ENCODE results near the gene FXYD3. TPM values are rescaled to one million over a fixed set of nuclear protein-coding genes. Genes with fewer than 3 reads are reported as not detected.

FXYD3 gene
- total and polyA plus RNA-seq, 4 donors, result 0.32 to 0.45 TPM; not detected in 2

GRCh38 chr19:35070471-35070870 lies 45.2 kb upstream of the FXYD3 start (continued):
- TF ChIP-seq REST (IDR thresholded peaks at IDR 0.05), result no peak

- peaks cover 0 to 6% (median 2%) of the 10 kb centered on the region in 4 donors for H3K9me3 ChIP-seq (ENCODE audit: control insufficient read depth in 4 of 4, low read length in 3 of 4)
- no peaks in the 10 kb centered on the region for H3K27me3 ChIP-seq (ENCODE audit: control insufficient read depth in 4 of 4, insufficient read depth in 4 of 4, low read length in 3 of 4)
- no peaks in the 10 kb centered on the region for H3K4me1 ChIP-seq (ENCODE audit: control insufficient read depth in 4 of 4, insufficient read depth in 4 of 4, low read length in 3 of 4)
- H3K27ac ChIP-seq (ENCODE audit: low read depth in 1 of 2, low read length in 2 of 2), result no peak overlapping the region
- H3K9ac ChIP-seq (ENCODE audit: low read depth in 1 of 2, low read length in 2 of 2), result no peak overlapping the region
- DNase-seq (ENCODE audit: low spot score), result no peak
- TF ChIP-seq TAF1 (conservative IDR thresholded peaks at IDR 0.05), result no peak
- no peaks in the 10 kb centered on the region for H3K36me3 ChIP-seq (ENCODE audit: control insufficient read depth in 4 of 4, insufficient read depth in 3 of 4, low read depth in 1 of 4, low read length in 3 of 4)
- WGBS, result 86% methylated on average over 10 of the region's 10 CpGs
- H3K4me3 ChIP-seq (ENCODE audit: low read depth in 1 of 3, low read length in 3 of 3), result no peak overlapping the region
Observed at GRCh38 chr19:35073516-35073915, 42.1 kb upstream of the FXYD3 start.

- H3K9ac ChIP-seq (ENCODE audit: low read depth in 1 of 2, low read length in 2 of 2), result no peak overlapping the region
- no peak for DNase-seq (ENCODE audit: low spot score)
- no peak overlapping the region for H3K27ac ChIP-seq (ENCODE audit: low read depth in 1 of 2, low read length in 2 of 2)
- no peak for TF ChIP-seq NR2F2 (IDR thresholded peaks at IDR 0.05)
- TF ChIP-seq HNF4G (IDR thresholded peaks at IDR 0.05), result no peak
- TF ChIP-seq RAD21 (IDR thresholded peaks at IDR 0.05), result no peak
- no peak for TF ChIP-seq ATF3 (IDR thresholded peaks at IDR 0.05)
- no peak for TF ChIP-seq CTCF (IDR thresholded peaks at IDR 0.05; ENCODE audit: low read depth, low read length, missing input control)
- TF ChIP-seq MAX (IDR thresholded peaks at IDR 0.05), result no peak
- TF ChIP-seq GABPA (IDR thresholded peaks at IDR 0.05 in 1 of 2, conservative IDR thresholded peaks at IDR 0.05 in 1 of 2), result no peak
- no peak for TF ChIP-seq FOXA1 (IDR thresholded peaks at IDR 0.05)
- no peak for TF ChIP-seq TAF1 (conservative IDR thresholded peaks at IDR 0.05)
- no peak for TF ChIP-seq HNF4A (conservative IDR thresholded peaks at IDR 0.05)
- TF ChIP-seq ZBTB33 (IDR thresholded peaks at IDR 0.05), result no peak
- 67% methylated on average over 8 of the region's 8 CpGs for WGBS
- peaks cover 0 to 6% (median 2%) of the 10 kb centered on the region in 4 donors for H3K9me3 ChIP-seq (ENCODE audit: control insufficient read depth in 4 of 4, low read length in 3 of 4)
- no peak overlapping the region for H3K4me3 ChIP-seq (ENCODE audit: low read depth in 1 of 3, low read length in 3 of 3)
- H3K36me3 ChIP-seq (ENCODE audit: control insufficient read depth in 4 of 4, insufficient read depth in 3 of 4, low read depth in 1 of 4, low read length in 3 of 4), result no peaks in the 10 kb centered on the region
- no peaks in the 10 kb centered on the region for H3K4me1 ChIP-seq (ENCODE audit: control insufficient read depth in 4 of 4, insufficient read depth in 4 of 4, low read length in 3 of 4)
- no peaks in the 10 kb centered on the region for H3K27me3 ChIP-seq (ENCODE audit: control insufficient read depth in 4 of 4, insufficient read depth in 4 of 4, low read length in 3 of 4)
Observed at GRCh38 chr19:35073941-35074340, 41.7 kb upstream of the FXYD3 start.

Data from liver (tissue), 9 donors.